Neutrophil (primary cell): Measurements from ENCODE around the gene PROM1.

Experiments
- H3K27ac ChIP-seq: fragments of 200-600 bp; sonication (generic); 2 replicates; pipeline ENCODE4 v1.5.1; 2016; ENCODE audit warnings: mild to moderate bottlenecking, moderate library complexity
- H3K27me3 ChIP-seq: fragments of 200-600 bp; sonication (generic); 2 replicates; pipeline ENCODE4 v1.6.0; 2016; ENCODE audit warnings: mild to moderate bottlenecking
- H3K36me3 ChIP-seq: fragments of 200-600 bp; sonication (generic); 2 replicates; pipeline ENCODE4 v1.5.1; 2017
- H3K4me1 ChIP-seq, 2 experiments: fragments of 200-600 bp in 1 of 2; sonication (generic) in 1 of 2; 1 replicate in 1 of 2; 2 replicates in 1 of 2; pipeline versions ENCODE4 v1.5.1 to v1.6.1; 2013 to 2016; ENCODE audit warnings: low read depth in 1 of 2, low read length in 1 of 2, mild to moderate bottlenecking in 1 of 2, moderate library complexity in 1 of 2; ENCODE audit not compliant: control insufficient read depth in 1 of 2, insufficient read depth in 1 of 2
- H3K4me3 ChIP-seq, 2 experiments: fragments of 200-600 bp in 1 of 2; sonication (generic) in 1 of 2; 1 replicate in 1 of 2; 2 replicates in 1 of 2; pipeline ENCODE4 v1.5.1; 2013 to 2016; ENCODE audit warnings: low read depth in 1 of 2, low read length in 1 of 2, mild to moderate bottlenecking in 1 of 2, moderate library complexity in 1 of 2
- H3K9me3 ChIP-seq: fragments of 200-600 bp; sonication (generic); 2 replicates; pipeline ENCODE4 v1.5.1; 2016
- TF ChIP-seq, protein P1 (sequence below): fragments of 200-600 bp; sonication (generic); IDR thresholded peaks from 2 replicates; pipeline ENCODE4 v1.5.1; 2016; ENCODE audit warnings: antibody characterized with exemption

The PROM1 gene

DNA sequence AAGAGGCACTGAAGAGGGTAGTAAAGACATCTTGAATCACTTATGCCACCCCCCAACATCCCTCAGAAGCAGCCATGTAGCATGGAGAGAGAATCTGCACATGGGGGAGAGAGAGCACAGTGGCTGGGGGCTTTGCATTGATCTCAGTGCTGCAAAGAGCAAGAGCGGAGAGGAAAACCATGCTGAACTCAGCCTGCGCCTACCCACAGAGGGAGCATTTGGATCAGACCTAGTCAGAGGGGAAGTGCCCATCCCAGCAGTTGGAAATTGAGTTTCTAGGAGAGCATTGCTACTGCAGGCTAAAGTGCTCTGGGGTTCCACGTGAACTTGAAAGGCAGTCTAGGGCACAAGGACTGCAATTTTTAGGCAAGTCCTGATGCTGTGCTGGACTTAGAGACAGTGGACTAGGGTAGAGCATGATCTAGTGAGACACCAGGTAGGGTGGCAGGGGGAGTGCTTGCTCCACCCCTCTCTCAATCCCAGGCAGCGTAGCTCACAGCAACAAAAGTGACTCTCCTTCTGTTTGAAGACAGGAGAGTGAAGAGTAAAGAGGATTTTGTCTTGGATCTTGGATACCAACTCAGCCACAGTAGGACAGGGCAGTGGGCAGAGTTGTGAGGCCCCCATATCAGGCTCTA lies 9.0 kb upstream of the PROM1 start:
- TF ChIP-seq, protein P1, sequence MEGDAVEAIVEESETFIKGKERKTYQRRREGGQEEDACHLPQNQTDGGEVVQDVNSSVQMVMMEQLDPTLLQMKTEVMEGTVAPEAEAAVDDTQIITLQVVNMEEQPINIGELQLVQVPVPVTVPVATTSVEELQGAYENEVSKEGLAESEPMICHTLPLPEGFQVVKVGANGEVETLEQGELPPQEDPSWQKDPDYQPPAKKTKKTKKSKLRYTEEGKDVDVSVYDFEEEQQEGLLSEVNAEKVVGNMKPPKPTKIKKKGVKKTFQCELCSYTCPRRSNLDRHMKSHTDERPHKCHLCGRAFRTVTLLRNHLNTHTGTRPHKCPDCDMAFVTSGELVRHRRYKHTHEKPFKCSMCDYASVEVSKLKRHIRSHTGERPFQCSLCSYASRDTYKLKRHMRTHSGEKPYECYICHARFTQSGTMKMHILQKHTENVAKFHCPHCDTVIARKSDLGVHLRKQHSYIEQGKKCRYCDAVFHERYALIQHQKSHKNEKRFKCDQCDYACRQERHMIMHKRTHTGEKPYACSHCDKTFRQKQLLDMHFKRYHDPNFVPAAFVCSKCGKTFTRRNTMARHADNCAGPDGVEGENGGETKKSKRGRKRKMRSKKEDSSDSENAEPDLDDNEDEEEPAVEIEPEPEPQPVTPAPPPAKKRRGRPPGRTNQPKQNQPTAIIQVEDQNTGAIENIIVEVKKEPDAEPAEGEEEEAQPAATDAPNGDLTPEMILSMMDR: no peak
- H3K36me3 ChIP-seq: no peaks in the 10 kb centered on the region
- no peak overlapping the region for H3K27ac ChIP-seq
- H3K27me3 ChIP-seq: no peaks in the 10 kb centered on the region
- no peak overlapping the region for H3K4me3 ChIP-seq
- H3K9me3 ChIP-seq: no peaks in the 10 kb centered on the region
- H3K4me1 ChIP-seq: no peaks in the 10 kb centered on the region

DNA sequence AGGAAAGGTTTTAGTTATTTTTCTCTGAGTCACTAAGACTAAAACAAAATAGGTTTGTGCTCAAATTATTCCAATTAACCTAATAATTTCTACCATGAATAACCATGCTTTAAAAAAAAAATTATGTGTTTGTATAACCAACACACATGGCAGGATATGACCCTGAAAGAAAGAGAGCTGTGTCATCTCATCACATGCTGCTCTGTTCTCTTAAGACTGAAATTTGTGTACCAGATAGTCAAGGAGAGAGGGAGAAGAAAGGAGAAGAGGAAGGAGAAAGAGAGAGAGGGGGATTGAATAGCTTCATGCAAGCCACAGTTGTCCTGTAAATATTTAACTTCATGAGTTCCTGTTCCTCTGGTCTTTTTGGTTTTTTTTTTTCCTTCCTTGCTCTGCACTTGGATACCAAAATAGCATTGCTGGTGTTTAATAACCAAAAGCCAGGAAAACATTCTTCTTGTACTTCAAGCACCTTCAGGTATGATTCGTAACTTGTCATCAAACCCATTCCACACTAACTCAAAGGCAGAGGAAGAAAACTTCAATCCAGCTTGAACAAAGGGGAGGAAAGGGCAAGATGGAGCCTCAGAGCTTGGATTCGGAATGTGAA lies 6.4 kb upstream of the PROM1 start:
- H3K9me3 ChIP-seq: no peaks in the 10 kb centered on the region
- no peaks in the 10 kb centered on the region for H3K4me1 ChIP-seq
- peaks cover 16% of the 10 kb centered on the region for H3K27me3 ChIP-seq
- no peaks in the 10 kb centered on the region for H3K36me3 ChIP-seq
- H3K27ac ChIP-seq: no peak overlapping the region
- no peak overlapping the region for H3K4me3 ChIP-seq
- TF ChIP-seq, protein P1: no peak

DNA sequence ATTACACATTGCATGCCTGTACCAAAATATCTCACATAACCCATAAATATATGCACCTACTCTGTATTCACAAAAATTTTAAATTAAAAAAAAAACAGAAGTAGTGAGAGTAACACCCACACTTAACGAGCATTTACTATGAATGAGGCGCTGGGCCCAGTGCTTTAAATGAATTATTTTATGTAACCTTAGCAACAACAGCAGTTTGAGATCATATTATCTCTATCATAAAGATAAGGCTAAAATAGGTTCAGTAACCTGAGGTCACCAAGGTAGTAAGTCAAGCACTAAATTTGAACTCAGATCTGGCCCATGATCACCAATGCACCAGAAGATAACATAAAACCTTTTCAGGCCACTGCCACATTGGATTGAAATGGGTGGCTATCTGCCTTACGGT lies 5.3 kb upstream of the PROM1 start:
- Histone ChIP-seq H3K36me3 (no peaks in the 10 kb centered on the region), H3K27me3 (peaks cover 26% of the 10 kb centered on the region), H3K9me3 (no peaks in the 10 kb centered on the region), H3K4me1 (peaks cover 0 to 2% of the 10 kb centered on the region in 2 experiments), H3K4me3 (no peak overlapping the region), H3K27ac (no peak overlapping the region)
- TF ChIP-seq, protein P1: no peak

DNA sequence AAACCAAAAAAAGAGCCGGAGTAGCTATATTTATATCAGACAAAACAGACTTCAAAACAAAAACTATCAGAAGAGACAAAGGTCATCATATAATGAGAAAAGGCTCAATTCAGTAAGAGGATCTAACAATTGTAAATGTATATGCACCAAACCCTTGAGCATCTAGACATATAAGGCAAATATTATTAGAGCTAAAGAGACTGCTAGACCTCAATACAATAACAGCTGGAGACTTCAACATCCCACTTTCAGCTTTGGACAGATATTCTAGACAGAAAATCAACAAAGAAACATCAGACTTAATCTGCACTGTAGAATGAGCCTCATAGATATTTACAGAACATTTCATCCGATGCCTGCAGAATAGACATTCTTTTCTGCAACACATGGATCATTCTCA lies 4.8 kb upstream of the PROM1 start:
- TF ChIP-seq, protein P1: no peak
- no peaks in the 10 kb centered on the region for H3K36me3 ChIP-seq
- no peak overlapping the region for H3K27ac ChIP-seq
- H3K9me3 ChIP-seq: no peaks in the 10 kb centered on the region
- no peak overlapping the region for H3K4me3 ChIP-seq
- peaks cover 2 to 8% of the 10 kb centered on the region in 2 experiments for H3K4me1 ChIP-seq
- H3K27me3 ChIP-seq: peaks cover 32% of the 10 kb centered on the region

DNA sequence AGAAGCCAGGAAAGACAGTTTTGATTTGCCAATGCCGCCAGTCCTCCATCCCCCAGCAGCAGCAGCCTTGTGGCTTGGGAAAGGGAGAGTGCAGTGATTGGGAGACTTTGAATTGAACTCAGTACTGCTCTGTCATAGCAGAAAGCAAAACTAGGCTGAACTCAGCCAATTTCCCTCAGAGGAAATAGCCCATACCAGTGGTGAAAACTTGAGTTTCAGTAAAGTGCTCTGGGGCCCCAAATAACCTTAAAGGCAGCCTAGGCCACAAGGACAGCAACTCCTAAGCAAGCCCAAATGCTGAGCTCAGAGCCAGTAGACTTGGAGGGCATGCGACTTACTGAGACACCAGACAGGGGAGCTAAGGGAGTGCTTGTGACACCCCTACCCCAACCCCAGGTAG lies 2.0 kb upstream of the PROM1 start:
- TF ChIP-seq, protein P1: no peak
- Histone ChIP-seq H3K36me3 (no peaks in the 10 kb centered on the region), H3K4me3 (no peak overlapping the region), H3K9me3 (no peaks in the 10 kb centered on the region), H3K27ac (no peak overlapping the region), H3K27me3 (peaks cover 50% of the 10 kb centered on the region), H3K4me1 (peaks cover 22 to 29% of the 10 kb centered on the region in 2 experiments)
